HG02571 (cell line): Measurements from ENCODE around the gene LASP1.

ENCODE experiments used
- ATAC-seq: cut with Tn5 transposase; IDR thresholded peaks from one replicate; pipeline ENCODE4 v1.9.1; 2021; ENCODE audit warnings: mild to moderate bottlenecking, moderate library complexity; ENCODE audit not compliant: unreplicated experiment

The LASP1 gene

DNA sequence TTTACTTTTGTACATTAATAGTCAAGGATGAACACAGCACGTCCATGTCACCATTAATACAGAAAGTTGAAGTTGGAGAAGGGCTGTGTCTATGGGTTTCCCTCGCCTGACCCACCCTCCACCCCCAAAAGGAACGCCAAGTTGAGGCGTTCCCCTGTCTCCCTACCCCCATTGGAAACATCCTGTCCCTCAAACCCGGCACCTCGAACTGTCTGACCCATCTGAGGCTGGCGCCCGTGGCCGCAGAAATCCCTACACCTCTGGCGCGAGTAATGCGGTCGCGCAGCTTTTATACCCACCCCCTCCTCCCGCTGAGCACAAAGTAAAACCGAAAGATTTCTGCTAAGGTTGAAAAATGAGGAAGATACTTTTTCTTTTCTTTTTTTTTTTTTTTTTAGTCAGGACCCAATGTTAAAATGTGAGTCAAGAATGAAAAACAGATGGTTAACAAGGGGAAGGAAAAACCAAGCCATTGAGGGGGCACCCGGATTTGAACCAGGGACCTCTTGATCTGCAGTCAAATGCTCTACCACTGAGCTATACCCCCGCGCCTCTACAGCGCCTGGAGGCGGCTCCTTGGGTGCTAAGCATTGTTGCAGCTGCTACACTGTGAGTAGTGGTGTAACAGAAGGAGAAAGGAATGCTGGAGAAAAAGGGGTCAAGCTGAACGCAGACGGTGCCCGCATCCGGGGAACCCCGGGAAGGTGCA lies 887 bp upstream of the LASP1 start:
- peak; percentile 28 for ATAC-seq

DNA sequence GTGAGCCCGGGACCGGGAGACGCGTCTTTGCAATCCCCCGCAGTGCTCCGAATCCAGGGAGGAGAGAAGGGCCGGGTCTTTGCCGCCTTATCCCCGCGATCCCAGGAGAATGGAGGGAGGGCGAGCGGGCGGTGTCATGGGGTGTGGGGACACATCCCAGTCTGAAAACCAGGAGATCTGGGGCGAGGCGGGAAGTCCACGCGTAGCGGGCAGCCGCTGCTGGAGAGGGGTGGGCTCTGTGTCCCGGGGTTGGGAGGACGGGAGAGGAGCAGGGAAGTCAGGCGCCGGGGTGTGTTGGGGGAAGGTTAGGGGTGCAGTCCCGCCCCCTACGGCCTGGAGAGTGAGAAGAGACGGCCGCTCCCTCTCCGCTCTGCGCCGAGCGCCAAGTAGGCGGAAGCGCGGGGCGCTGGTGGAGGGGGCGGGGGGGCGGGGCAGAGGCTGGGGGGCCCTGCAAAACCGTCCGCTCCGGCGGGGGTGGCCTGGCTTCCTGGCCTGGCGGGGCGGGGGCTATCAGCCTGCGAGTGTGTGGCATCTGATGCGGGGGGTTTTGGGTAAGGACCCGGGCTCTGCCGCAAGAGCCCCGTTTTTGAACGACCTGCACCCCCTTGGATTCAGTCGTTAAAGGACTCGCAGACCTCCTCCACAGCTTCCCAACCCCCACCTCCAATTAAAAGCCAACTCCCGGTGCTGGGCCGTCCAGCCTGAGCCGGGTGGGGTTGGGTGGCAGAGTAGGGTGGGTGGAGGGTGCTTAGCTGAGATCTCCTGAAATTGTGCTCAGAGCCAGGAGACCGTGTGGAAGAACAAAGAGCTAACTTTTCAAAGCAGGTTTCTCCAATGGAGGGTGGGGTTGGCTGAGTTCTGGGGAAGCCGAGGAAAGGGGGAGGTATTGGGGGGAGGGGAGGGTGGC lies 654 bp downstream of the LASP1 start:
- no peak for ATAC-seq

DNA sequence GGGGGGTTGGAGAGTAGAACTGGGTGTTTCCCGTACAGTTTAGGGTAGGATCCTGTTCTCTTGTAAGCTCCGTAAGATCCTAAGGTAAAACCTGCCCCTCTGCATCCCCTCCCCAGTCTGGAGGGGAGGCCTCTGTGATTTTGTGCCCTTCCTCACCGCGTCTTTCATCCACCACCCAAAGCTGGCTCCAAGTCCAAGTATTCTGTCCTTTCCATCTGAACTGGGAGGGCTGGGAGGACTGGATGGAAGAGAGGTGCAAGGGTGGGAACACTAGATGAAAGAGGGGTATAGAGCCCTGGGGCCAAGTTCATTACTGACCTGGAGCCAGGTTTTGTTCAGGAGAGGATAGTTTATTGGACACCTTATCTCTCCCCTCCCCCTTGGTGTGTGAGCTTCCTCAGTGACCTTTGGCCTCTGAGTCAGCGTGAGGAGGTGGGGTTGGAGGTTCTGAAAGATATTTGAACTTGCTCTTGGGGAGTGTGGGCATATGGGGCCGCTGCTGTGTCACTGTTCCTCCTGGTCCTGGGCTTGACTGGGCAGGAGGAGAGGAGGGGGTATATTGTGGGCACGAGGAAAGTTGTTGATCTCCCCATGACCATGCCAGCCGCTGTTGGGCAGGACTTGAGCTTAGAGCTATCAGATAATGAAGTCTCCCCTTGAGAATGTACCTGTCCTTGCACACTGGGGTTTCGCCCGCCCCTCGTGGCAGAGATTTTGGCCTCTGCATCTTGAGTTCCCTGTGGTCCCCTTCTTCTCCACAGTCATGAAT lies 1.6 kb downstream of the LASP1 start:
- ATAC-seq = no peak

DNA sequence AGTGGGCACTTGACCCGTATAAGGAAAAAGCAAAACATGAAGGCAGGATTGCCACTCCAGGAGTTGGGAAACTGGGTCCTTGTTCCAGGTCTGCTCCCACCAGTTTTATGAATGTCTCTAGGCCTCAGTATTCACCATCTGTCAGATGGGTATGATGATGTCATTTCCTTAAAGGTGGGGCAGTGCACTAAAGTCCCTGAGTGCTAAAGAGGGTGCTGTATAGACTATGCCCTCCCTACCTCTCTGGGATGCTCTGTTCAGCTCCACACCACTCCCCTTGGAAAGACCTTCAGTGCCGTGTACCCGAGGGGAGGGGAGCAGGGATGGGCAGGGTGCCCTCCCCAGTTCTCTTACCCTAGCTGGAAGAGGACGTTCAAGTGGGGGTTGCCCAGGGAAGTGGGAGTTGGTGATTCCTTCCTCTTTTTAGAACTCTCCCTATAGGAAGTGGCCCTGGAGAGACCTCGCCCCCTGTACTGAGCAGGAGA lies 2.2 kb downstream of the LASP1 start:
- no peak for ATAC-seq

DNA sequence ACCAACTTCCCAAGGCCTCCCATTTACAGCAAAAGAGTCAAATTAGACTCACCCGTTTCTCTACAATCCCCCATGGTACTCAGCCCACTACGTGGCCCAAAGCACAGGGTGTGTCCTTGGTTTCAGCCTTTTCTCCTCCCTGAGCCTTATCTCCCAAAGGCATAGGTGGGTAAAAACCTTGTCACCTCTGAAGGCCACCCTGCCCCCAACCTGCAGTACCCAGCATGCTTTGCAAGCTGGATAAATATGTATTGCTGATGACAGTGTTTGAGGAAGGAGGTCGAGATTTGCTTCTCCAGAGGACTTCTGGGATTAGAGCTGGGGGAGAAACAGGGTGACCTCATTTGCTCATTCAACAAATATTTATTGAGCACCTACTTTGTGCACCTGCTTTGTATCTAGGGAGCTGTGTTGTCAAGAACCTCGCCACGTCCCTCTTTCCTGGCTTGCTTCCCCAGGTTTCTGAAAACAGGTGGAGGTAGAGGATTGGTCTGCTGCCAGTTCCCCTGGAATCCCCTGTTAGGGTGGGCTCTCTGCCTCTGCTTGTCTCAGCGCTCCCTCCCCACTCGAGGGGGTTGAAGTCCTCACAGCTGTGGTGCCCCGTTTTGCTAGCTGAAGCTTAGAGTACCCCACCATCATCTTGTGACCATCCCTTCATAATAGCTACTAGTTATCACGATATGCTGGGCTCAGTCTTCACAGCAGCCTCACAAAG lies 3.0 kb downstream of the LASP1 start:
- ATAC-seq = no peak

DNA sequence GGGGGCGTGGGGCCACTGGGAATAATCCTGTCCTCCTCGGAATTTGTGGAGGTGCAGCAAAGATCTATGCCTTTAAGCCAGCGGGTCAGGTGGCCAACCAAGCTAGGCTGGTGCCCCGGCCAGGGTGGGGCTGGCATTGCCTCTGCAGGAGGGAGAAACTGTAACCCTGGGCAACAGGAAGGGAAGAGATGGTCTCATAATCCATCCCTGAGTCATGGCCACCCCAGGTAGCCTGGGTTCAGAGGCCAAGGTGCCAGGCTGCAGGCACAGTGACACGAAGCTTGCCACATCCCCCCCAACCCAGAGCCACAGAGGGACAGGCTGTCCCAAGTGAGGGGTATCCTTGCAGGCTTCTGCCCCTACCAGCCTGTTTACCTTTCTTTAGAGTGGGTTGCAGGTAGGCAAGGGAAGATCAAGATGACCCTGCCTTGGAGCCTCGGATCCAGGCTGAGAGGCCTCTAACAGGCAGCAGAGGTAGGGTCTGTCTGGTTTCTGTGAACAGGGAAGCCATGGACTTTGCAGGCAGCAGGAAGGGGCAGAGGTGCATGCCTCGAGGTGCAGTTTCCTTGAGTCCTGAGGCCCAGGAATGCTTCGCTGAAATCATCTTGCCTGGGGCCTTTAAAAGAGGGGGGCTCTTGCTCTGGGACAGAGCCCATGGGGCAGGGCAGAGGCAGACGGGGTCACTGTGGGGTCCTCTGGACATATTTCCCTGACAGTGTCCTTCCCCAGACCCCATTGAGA lies 4.0 kb downstream of the LASP1 start:
- ATAC-seq = no peak

DNA sequence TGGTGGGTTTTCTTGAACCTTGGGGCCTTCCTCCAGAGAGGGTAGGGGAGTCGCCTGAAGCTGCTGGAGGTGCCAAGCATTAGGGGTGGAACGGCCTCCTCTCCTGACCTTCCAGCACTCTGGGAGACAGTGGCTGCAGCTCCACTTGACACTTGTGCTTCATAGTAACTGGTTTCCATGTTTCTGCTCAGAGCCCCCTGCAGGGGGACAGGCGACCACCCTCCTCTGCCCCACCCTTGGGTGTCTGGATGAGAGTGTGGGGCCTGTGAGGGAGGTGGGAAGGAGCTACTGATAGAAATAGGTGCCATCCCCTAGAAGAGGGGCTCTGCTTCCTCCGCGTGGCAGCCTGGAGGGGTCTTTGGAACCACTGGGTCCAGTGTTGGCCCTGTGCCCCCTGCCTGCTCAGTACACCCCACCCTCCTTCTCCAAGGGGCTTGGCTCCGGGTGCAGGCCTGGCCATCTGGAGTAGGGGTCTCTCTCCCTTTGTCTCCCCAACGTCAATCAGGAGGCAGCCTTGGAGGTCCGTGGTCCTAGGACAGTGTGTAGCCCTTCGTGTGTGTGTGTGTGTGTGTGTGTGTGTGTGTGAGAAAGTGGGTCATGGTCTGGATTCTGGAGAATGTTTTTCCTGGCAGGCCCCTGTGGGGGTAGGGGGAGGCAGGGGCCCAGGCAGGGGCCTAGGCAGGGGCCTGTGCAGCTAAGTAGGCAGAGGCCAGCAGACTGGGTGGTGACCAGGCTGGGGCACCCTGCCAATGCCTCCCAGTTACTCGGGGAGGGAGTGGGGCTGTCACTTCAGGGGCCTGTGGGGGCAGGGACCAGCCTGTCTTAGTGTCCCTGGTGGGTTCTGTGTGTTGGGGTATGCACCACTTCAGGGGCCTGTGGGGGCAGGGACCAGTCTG lies 4.9 kb downstream of the LASP1 start:
- ATAC-seq = no peak

DNA sequence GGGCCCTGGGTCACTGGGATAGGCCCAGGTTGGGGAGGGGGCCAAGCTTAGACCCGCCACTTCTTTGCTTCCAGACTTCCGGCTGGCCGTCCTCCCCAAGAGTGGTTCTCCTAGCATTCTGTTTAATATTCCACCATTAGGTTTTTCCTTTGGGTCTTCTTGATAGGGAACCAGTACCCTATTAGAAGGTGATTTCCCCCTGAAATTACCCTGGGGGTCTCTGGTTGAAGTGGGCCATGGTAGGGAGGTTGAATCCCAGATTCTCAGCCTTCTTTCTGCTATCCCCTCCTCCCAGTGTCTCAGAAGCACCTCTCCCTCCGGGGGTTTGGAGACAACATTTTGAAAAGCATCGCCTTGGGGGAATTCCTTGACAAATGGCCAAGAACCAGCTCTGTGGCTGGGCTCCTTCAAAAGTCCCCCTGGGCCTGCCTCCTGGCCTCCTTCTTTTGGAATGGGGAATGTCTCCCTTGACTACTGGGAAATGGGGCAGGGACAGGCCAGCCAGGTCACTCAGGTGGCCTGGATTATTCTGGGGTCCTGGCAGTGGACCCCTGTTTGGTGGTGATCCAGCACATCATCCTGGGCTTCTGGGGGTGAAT lies 5.7 kb downstream of the LASP1 start:
- no peak for ATAC-seq

DNA sequence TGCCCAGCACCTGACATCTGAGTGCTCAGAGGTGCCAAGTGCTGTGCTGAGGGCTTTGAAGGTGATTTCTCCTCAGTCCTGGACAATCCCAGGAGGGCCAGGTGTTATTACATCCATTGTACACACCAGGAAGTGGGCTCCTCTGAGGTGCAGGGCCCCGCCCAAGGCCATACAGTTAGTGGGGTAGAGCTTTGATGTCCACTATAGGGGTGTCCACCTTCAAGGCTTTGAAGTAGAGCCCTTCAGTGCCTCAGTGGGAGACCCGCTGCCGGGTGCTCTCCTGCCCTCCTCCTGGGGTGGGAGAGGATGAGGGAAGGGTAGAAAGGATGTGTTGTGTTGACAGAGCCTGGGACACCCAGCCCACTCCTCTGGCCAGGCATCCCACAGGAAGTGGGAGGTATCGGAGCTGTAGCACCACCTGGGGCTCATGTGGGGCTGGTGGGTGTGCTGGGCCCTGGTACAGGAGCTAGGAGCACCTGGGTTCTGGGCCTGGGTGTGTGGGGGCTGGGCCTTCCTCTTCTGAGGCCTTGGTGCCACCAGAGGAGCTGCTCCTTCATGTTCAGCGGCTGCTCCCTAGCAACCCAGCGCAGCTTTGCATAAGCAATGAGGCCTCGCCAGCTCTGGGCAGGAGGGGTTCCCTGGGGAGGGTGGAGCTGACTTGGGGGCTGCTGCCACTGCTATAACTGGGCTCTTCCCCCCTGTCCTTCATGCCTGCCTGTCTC lies 7.4 kb downstream of the LASP1 start:
- ATAC-seq = no peak

DNA sequence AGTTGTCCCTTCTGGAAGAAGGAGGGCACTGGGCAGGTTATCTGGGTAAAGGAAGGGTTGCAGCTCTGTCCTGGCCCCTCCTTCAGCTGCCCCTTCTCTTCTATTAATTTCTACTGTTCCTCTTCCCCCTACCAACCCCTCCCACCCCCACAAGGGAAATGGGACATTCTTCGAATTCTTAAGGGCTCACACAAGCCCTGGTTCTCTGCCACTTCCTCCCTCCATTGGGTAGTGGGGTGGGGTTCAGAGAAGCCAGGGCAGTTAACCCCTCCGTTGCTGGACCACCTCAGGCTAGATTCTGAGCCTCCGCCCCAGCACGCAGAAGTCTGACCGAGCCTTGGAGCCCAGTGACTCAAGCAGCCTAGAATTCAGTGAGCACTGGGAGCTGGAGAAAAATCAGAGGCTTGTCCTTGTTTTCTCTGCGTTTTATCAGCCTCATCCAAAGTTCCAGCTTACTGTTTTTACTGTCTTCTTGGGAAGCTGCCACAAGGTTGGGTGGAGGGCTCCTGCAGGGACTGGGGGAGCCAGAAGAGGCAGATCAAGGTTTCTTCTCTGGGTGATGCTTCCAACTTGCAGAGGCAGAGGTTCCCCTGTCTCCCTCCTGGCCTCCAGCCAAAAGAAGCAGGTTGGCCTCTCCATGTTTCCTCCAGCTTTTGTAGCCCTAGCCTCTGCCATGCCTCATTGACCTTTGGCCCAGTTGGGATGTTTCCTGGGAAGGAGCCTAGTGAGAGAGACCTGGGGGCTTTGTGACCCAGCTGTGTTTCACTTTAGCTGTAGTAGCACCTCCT lies 10.2 kb downstream of the LASP1 start:
- ATAC-seq = no peak

DNA sequence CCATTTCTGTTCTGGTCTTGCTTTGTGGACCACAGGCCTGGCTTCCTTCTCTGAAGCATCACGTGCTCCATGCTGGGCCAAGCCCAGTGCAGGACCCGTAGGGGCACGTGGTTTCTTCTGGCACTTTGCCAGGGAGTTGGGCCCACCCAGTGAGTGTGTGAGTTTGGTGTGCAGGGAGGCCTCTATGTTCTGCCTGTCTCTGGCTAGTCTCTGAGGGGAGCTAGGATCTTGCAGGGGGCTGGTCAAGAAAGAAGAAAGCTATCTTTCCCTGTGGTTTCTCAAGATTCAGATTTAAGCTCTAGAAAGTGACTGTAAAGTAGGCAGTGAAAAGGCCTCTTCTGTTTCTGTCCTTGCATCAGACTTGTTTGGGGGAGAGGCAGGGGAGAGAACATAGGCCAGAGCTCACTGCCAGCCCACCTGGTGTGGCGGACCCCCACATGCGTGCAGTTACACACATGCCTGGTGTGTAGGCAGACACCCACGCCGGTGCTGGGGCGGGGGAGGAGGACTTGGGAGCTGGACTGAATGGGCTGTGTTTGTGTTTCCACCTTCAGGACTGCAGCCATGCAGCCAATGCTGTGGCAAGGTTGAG lies 11.8 kb downstream of the LASP1 start:
- ATAC-seq = no peak

DNA sequence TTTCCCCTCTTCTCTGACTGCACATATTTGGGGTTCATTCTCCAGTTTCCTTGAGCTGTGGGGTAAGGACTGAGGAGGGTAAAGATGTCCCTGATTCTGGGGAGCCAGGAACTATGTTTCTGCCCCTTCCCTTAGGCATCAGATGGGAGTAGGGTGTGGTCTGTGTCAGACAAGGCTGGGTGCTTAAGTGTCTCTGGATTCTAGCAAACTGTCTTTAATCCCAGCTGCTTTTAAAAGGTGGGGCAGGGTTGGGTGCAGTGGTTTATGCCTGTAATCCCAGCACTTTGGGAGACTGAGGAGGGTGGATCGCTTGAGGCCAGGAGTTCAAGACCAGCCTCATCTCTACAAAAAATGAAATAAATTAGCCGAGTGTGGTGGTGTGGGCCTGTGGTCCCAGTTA lies 13.0 kb downstream of the LASP1 start:
- no peak for ATAC-seq

DNA sequence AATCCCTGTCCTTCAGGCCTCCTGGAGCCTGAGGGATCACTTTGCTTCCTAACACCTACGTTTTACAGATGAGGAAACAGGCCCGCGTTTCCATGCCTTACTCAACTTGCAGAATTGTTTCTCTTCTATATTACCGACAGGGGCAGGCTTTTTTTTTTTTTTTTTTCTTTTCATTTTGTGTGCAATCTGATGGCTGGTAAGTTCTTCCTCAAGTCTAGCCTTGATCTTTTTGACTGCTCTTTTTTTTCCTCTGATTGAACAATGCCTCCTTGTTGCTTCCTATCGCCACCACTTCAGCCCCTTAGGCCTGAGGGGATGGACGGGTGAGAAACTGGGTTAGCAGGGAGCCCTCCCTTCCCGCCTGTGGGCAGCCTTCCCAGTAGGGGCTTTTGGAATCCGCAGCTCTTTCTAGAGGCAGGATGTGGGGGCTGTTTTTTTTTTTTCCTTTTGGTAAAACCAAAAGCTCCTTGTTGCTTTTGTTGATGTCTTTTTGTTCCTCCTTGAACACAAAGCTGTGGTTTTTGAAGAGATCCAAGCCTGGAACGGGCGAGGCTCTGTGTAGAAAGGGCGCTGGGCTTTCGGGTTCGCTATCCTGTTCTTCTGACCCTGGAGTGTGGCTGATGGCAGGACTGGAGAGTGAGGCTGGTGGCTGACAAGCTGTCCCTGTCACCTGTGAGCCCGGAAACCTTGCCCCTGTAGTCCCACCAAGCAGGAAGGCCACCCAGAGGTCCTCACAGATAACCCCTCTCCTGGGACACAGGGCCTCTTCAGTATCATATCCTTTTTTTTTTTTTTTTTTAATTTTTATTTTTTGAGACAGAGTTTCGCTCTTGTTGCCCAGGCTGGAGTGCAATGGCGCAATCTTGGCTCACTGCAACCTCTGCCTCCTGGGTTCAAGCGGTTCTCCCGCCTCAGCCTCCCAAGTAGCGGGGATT lies 14.0 kb downstream of the LASP1 start:
- no peak for ATAC-seq

DNA sequence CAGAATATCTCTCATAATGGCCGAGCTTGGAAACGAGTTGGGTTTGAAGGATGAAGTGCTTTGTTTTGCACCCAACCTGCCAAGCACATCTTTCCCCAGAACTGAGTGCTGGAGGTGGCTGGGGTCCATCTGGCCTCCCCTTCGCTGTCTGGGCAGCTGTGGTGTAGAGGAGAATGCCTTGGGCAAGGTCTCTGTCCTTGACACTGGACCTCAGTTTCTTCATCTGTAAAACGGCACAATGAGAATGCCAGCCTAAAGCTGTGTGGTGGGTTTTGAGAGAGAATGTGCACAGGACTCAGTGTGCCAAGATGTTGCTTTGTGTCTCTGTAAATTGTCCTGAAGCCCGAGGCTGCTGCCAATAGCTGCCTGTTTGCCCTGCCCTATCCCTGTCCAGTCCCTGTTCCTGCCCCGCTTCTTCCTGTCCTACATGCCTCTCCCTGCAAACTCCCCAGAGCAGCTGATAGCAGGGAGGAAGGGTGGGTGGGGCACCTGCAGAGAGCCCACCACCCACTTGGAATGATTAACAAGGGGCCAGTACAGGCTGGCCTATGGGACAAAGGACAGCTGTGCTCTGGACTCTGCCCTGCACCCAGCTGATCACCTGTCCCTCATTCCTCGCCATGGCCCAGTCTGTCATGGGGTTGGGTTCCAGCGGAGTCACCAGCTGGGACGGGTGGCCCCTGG lies 15.3 kb downstream of the LASP1 start:
- ATAC-seq = no peak
